SK-N-SH treated with all-trans-retinoic acid at 6 μM for 48 hours (cell line): ENCODE results near the gene DHRS4L2.
"Not testable (repeated sequence)": the region's sequence is repeated elsewhere in the genome, so short reads cannot be mapped to it uniquely, and the experiment has no call there.

Source experiments
- ATAC-seq: fragments of 200-7000 bp; cut with Tn5 transposase; 3 replicates; pipeline ENCODE4 v1.9.1; 2020; ENCODE audit warnings: mild to moderate bottlenecking, moderate library complexity
- ARNTL ChIP-seq: fragments of 450-650 bp; formaldehyde crosslinking; IDR thresholded peaks from 2 replicates; pipeline ENCODE4 v1.5.0; 2020; ENCODE audit warnings: low read depth, mild to moderate bottlenecking, moderate library complexity, borderline replicate concordance
- BACH2 ChIP-seq: fragments of 250-450 bp; sonication (Bioruptor Pico); IDR thresholded peaks from 2 replicates; pipeline ENCODE4 v1.9.0; 2021; ENCODE audit warnings: mild to moderate bottlenecking, borderline replicate concordance
- CREB5 ChIP-seq: fragments of 250-450 bp; sonication (Bioruptor Pico); IDR thresholded peaks from 2 replicates; pipeline ENCODE4 v1.5.1; 2020; ENCODE audit warnings: low read depth, mild to moderate bottlenecking, moderate library complexity
- CSRNP3 ChIP-seq: fragments of 250-450 bp; sonication (Bioruptor Pico); IDR thresholded peaks from 2 replicates; pipeline ENCODE4 v1.5.1; 2021; ENCODE audit warnings: mild to moderate bottlenecking, moderate library complexity
- GLIS3 ChIP-seq: fragments of 250-450 bp; sonication (Bioruptor Pico); IDR thresholded peaks from 2 replicates; pipeline ENCODE4 v1.5.0; 2020; ENCODE audit warnings: mild to moderate bottlenecking, moderate library complexity
- ISL1 ChIP-seq: fragments of 250-450 bp; sonication (Bioruptor Pico); IDR thresholded peaks from 2 replicates; pipeline ENCODE4 v2.1.2; 2022; ENCODE audit warnings: mild to moderate bottlenecking, moderate library complexity
- POU6F1 ChIP-seq: fragments of 250-450 bp; sonication (Bioruptor Pico); IDR thresholded peaks from 2 replicates; pipeline ENCODE4 v1.8.0; 2021; ENCODE audit warnings: low read depth, mild to moderate bottlenecking, moderate library complexity, borderline replicate concordance
- PPARA ChIP-seq: fragments of 250-450 bp; sonication (Bioruptor Pico); IDR thresholded peaks from 2 replicates; pipeline ENCODE4 v1.5.0; 2020; ENCODE audit warnings: mild to moderate bottlenecking, borderline replicate concordance
- TSHZ2 ChIP-seq: fragments of 250-450 bp; sonication (Bioruptor Pico); IDR thresholded peaks from 2 replicates; pipeline ENCODE4 v1.5.0; 2020; ENCODE audit warnings: mild to moderate bottlenecking, moderate library complexity
- ZC3H10 ChIP-seq: fragments of 250-450 bp; sonication (Bioruptor Pico); IDR thresholded peaks from 2 replicates; pipeline ENCODE4 v1.5.1; 2021; ENCODE audit warnings: mild to moderate bottlenecking, moderate library complexity
- ZFP3 ChIP-seq: fragments of 250-450 bp; sonication (Bioruptor Pico); IDR thresholded peaks from 2 replicates; pipeline ENCODE4 v1.5.0; 2020; ENCODE audit warnings: mild to moderate bottlenecking, moderate library complexity
- ZNF565 ChIP-seq: fragments of 450-650 bp; formaldehyde crosslinking; conservative IDR thresholded peaks from 2 replicates; pipeline ENCODE4 v1.5.0; 2020; ENCODE audit warnings: low read depth, mild to moderate bottlenecking, moderate library complexity
- ZNF70 ChIP-seq: fragments of 450-650 bp; formaldehyde crosslinking; IDR thresholded peaks from 2 replicates; pipeline ENCODE4 v1.5.0; 2020; ENCODE audit warnings: mild to moderate bottlenecking, moderate library complexity
- ZNF8 ChIP-seq: fragments of 450-650 bp; formaldehyde crosslinking; IDR thresholded peaks from 2 replicates; pipeline ENCODE4 v1.5.0; 2020; ENCODE audit warnings: mild to moderate bottlenecking, moderate library complexity

Gene DHRS4L2

GRCh38 chr14:23941669-23942068 is 47.1 kb upstream of the DHRS4L2 start:
- TF ChIP-seq CSRNP3 (CRISPR knock-in tag) (no peak), CREB5 (CRISPR knock-in tag) (no peak), ZFP3 (CRISPR knock-in tag) (no peak), ZNF70 (no peak), ZC3H10 (CRISPR knock-in tag) (no peak), POU6F1 (CRISPR knock-in tag) (no peak), TSHZ2 (CRISPR knock-in tag) (no peak), ISL1 (no peak), ZNF565 (no peak)
- ATAC-seq = no peak

GRCh38 chr14:23942587-23942986 is 46.1 kb upstream of the DHRS4L2 start:
- ATAC-seq = no peak
- TF ChIP-seq ISL1 (no peak), TSHZ2 (CRISPR knock-in tag) (no peak)
- TF ChIP-seq, all 23 proteins: peak for 0

- ATAC-seq = not testable (repeated sequence)
These were observed 39.7 kb upstream of the DHRS4L2 start for GRCh38 chr14:23949069-23949468.

- TF ChIP-seq ZNF8 (CRISPR knock-in tag) (no peak), GLIS3 (no peak), PPARA (CRISPR knock-in tag) (no peak), POU6F1 (CRISPR knock-in tag) (no peak), BACH2 (CRISPR knock-in tag) (no peak), CSRNP3 (CRISPR knock-in tag) (no peak), ARNTL (CRISPR knock-in tag) (no peak), ZC3H10 (CRISPR knock-in tag) (no peak), ISL1 (no peak), ZNF565 (no peak), ZNF70 (no peak)
- ATAC-seq = no peak
These were observed 38.2 kb upstream of the DHRS4L2 start for GRCh38 chr14:23950411-23951135.

- ATAC-seq = not testable (repeated sequence)
These were observed 37.6 kb upstream of the DHRS4L2 start for GRCh38 chr14:23951136-23951466.
